Measurements from ENCODE around the gene ATF2.
A peak's percentile ranks its signal among the peaks of the same experiment; 100 is the strongest.

ATF2 gene

GRCh38 chr2:175062787-175063585, 105.0 kb downstream of the ATF2 start:
- peak; percentile 55; the same call in 1 of the 2 replicates for TF ChIP-seq JUND (IDR thresholded peaks at IDR 0.05; ENCODE audit: low read depth)
- in situ Hi-C loops (cut with HindIII; ENCODE audit: low pct_unique_long_range_greater_than_20kb, low sequenced_read_pairs) = no loop called here
- peak in 1 of 2 experiments; percentile 85 for DNase-seq (ENCODE audit: low read depth in 1 of 2, low spot score in 1 of 2)

DNA sequence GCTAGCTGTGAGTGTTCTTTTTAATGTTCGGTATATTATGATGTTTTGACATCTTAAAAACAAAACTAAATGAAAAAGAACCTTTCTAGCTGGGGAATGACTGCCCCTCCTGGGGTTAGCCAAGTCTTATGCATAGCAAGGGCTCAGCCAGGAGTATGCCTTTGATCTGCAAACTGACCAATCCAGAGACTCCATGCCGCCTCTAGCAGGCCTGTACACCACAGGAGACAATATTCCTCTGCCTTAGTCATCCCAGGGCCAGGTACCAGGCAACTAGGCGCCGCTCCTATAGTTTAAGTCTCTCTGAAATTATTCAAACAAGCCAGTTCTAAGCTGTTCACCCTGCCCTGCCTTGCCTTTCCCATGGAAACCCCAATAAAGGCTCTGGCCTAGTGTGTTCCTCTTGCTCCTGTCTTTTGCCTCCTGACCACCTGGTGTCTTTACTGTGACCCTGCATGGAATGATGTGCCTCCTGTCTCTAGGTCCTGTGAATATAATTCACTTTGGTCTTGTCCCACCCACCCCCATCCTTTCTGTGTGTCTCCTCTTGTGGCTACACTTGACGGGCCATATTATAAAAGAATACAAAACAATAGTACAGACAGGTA, 110.8 kb downstream of the ATF2 start:
- no peak for TF ChIP-seq JUND (IDR thresholded peaks at IDR 0.05; ENCODE audit: low read depth)
- in situ Hi-C loops (cut with HindIII; ENCODE audit: low pct_unique_long_range_greater_than_20kb, low sequenced_read_pairs) = no loop called here
- no peak for DNase-seq (ENCODE audit: low read depth in 1 of 2, low spot score in 1 of 2)

GRCh38 chr2:175055993-175056392, 112.0 kb downstream of the ATF2 start:
- in situ Hi-C loops (cut with HindIII; ENCODE audit: low pct_unique_long_range_greater_than_20kb, low sequenced_read_pairs) = no loop called here
- TF ChIP-seq JUND (IDR thresholded peaks at IDR 0.05; ENCODE audit: low read depth) = no peak
- DNase-seq (ENCODE audit: low read depth in 1 of 2, low spot score in 1 of 2) = no peak

DNA sequence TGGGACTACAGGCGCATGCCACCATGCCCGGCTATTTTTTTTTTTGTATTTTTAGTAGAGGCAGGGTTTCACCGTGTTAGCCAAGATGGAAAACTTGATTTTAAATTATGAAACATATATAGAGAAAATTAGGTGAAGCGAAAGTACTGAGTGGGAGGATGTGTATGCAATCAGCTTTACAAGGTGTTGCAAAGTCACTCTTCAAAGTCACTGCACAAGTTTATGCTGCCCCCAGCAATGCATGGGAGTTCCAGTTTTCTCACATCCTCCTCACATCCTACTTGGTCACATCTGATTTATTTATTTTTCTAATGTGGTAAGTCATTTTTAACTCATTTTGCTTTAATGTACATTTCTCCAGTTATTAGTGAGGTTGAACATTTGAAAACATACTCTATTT, 113.7 kb downstream of the ATF2 start:
- in situ Hi-C loops (cut with HindIII; ENCODE audit: low pct_unique_long_range_greater_than_20kb, low sequenced_read_pairs) = no loop called here
- TF ChIP-seq JUND (IDR thresholded peaks at IDR 0.05; ENCODE audit: low read depth) = no peak
- DNase-seq (ENCODE audit: low read depth in 1 of 2, low spot score in 1 of 2) = no peak

DNA sequence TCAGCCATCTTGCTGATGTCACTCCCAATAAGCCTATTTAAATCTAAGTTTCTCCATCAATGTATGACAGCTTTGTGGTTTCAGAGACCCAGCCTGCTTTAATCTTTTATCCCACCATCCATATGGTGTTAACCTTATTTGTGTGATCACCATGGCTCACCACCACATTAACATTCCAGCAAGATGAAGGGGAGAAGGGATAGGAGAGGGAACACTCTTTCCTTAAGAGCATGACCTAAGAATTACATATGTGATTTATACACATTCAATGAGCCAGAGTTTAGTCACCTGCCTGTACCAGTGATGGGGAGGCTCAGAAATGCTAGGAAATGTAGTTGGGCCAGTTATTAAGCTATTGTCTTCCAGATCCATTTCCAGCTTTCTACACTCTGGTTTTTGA, 118.3 kb downstream of the ATF2 start:
- in situ Hi-C loops (cut with HindIII; ENCODE audit: low pct_unique_long_range_greater_than_20kb, low sequenced_read_pairs) = no loop called here
- no peak for DNase-seq (ENCODE audit: low read depth in 1 of 2, low spot score in 1 of 2)
- TF ChIP-seq JUND (IDR thresholded peaks at IDR 0.05; ENCODE audit: low read depth) = no peak

DNA sequence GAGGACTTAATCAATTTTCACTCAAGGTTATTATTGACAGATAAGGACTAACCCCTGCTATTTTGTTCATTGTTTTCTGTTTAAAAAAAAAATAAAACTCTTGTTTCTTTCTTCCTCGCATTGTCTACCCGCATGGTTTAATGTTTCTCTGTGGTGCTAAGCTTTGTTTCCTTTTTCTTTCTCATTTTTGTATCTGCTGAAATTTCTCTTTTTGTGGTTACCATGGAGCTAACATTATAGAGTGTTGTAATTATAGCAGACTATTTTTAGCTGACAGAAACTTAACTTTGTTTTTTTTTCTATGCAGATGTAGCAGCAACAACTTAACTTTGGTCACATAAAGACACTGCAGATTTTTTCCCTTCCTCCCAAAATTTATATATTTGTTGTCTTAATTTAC, 119.7 kb downstream of the ATF2 start:
- TF ChIP-seq JUND (IDR thresholded peaks at IDR 0.05; ENCODE audit: low read depth) = no peak
- in situ Hi-C loops (cut with HindIII; ENCODE audit: low pct_unique_long_range_greater_than_20kb, low sequenced_read_pairs) = no loop called here
- DNase-seq (ENCODE audit: low read depth in 1 of 2, low spot score in 1 of 2) = no peak

DNA sequence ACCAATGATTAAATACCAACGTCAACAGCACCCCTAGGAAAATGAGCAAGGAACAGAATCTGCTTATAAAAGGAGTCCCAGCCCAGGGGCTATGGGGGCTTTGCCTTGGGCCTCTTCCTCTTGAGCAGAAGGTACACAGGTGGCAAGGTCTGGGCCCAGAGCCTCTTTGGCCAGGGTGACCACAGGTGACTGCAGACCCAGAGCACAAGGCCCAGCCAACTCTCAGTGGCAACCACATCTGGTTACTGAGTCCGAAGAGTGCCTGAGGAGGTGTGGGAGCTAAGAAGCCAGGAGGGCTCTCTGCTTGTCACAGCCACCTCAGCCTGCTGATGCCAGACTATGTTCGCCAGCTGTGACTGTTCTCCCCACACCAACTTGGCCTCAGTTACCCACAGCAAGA, 128.5 kb downstream of the ATF2 start:
- no peak for TF ChIP-seq JUND (IDR thresholded peaks at IDR 0.05; ENCODE audit: low read depth)
- DNase-seq (ENCODE audit: low read depth in 1 of 2, low spot score in 1 of 2) = no peak
- in situ Hi-C loops (cut with HindIII; ENCODE audit: low pct_unique_long_range_greater_than_20kb, low sequenced_read_pairs) = no loop called here

- DNase-seq (ENCODE audit: low read depth in 1 of 2, low spot score in 1 of 2) = peak in 1 of 2 experiments; percentile 32
- in situ Hi-C loops (cut with HindIII; ENCODE audit: low pct_unique_long_range_greater_than_20kb, low sequenced_read_pairs) = no loop called here
Measured at GRCh38 chr2:175039031-175039430, 129.0 kb downstream of the ATF2 start.

GRCh38 chr2:175037941-175038340, 130.1 kb downstream of the ATF2 start:
- in situ Hi-C loops (cut with HindIII; ENCODE audit: low pct_unique_long_range_greater_than_20kb, low sequenced_read_pairs) = no loop called here
- no peak for TF ChIP-seq JUND (IDR thresholded peaks at IDR 0.05; ENCODE audit: low read depth)
- no peak for DNase-seq (ENCODE audit: low read depth in 1 of 2, low spot score in 1 of 2)

More at GRCh38 chr2:175039031-175039430, 129.0 kb downstream of the ATF2 start:
- TF ChIP-seq JUND (IDR thresholded peaks at IDR 0.05; ENCODE audit: low read depth) = no peak

- in situ Hi-C loops (cut with HindIII; ENCODE audit: low pct_unique_long_range_greater_than_20kb, low sequenced_read_pairs) = no loop called here
- TF ChIP-seq JUND (IDR thresholded peaks at IDR 0.05; ENCODE audit: low read depth) = no peak
- peak in 1 of 2 experiments; percentile 38 for DNase-seq (ENCODE audit: low read depth in 1 of 2, low spot score in 1 of 2)
Measured at GRCh38 chr2:175036582-175037018, 131.4 kb downstream of the ATF2 start.

DNA sequence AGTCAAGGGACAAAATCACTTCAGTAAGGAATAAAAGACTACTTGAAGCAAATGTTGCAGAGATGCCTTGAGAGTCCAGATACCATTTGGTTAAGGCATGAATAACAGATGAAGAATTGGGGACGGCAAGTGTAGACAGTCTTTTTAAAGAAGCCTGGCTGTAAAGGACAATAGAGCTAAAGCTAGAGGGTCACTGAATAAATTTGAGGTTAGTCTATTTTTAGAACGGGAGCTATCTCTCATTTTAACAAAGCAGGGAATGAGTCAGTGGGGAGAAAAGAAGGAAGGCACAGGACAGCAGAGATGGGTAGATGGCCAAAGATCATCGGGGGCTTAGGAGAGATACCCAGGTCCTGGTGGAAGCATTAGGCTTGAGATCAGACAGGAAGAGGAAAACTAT, 132.2 kb downstream of the ATF2 start:
- in situ Hi-C loops (cut with HindIII; ENCODE audit: low pct_unique_long_range_greater_than_20kb, low sequenced_read_pairs) = no loop called here
- DNase-seq (ENCODE audit: low read depth in 1 of 2, low spot score in 1 of 2) = no peak
- no peak for TF ChIP-seq JUND (IDR thresholded peaks at IDR 0.05; ENCODE audit: low read depth)

DNA sequence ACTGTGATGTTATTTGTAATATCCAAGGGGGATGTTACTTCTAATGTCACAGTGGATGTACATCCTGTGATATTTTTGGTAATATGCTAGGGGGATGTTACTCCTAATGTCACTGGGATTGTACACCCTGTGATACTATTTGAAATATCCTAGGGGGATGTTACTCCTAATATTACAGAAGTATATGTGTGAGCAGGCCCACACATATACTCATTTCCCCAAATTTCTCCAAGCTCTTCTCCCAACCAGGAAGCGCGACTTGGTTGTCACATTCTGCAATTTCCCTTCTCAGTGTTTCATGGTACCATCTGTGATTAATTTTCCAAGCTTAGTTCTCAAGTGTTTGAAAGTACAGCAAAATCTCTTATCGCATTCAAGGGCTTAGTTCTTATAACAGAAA, 133.3 kb downstream of the ATF2 start:
- TF ChIP-seq JUND (IDR thresholded peaks at IDR 0.05; ENCODE audit: low read depth) = no peak
- no peak for DNase-seq (ENCODE audit: low read depth in 1 of 2, low spot score in 1 of 2)
- in situ Hi-C loops (cut with HindIII; ENCODE audit: low pct_unique_long_range_greater_than_20kb, low sequenced_read_pairs) = no loop called here
